HG03135 (cell line): ENCODE results near the gene SEC24D.

Experiments used
- ATAC-seq: cut with Tn5 transposase; IDR thresholded peaks from one replicate; pipeline ENCODE4 v1.9.1; 2021; ENCODE audit warnings: mild to moderate bottlenecking, moderate library complexity; ENCODE audit not compliant: unreplicated experiment

Gene SEC24D

DNA sequence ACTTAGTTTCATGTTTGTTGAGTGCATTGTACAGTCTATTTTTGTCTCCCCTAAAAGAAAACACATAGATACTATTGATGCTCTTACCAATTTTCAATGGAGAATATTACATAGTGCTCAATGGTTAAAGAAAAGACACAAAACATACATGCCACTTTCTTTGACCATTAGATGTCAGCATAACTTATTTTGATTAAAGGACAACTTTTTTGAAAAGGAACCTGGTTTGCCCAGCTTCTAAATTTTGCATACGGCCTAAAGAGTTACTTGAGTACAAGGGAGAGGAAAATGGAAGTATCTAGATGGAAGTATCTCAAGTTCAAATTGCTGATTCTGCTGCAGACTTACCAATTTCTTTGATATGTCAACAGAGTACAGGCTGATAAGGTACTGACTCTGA lies 82.2 kb downstream of the SEC24D start:
- ATAC-seq: no peak

DNA sequence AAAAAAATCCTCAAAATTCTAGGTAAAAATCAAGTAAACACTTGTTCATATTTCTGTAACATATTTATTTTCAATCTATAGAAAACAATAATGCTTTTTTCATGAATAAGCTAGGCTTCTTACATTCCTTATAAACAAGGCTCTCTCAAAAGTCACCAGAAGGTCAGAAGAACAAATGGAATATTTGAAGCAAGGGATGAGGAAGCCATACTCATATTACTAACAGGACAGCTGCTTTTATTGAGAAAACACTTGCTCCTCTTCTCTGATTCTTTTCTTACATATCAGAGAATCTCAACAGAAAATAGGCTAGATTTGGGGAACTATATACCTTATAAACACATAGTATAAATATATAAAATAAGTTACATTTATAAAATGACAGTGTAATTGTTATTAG lies 82.8 kb downstream of the SEC24D start:
- no peak for ATAC-seq

GRCh38 chr4:118752551-118752950 lies 83.4 kb downstream of the SEC24D start:
- ATAC-seq: no peak

- no peak for ATAC-seq
Measured at GRCh38 chr4:118751629-118752323, 84.2 kb downstream of the SEC24D start.

DNA sequence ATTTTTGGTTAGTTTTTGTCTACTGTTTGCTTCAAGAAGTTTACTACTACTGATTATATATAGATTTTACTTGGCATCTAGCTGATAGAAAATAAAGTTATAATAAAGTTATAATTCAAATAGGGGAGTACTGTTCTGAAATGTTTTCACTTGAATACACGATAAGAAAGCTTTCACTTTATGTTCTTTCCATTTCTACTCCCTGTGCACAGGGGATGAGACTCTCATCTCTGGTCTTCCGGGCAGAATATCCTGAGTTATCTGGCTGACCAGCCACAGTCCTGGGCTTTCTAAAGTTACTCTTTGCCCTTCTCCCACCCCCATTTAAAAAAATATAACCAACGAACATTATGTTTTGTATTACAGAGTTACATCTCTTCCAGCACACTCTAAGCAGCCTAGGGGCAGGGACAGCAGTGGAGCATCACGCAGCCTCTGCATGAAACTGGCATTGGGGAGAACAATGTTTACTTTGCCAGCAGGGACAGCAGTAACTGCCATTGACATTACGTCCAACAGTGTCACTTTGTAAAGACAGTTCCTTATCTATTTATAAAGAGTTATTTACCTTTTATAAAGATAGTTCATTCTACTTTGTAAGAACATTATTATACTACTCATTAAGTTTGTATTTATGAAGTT lies 86.5 kb downstream of the SEC24D start:
- ATAC-seq: no peak

DNA sequence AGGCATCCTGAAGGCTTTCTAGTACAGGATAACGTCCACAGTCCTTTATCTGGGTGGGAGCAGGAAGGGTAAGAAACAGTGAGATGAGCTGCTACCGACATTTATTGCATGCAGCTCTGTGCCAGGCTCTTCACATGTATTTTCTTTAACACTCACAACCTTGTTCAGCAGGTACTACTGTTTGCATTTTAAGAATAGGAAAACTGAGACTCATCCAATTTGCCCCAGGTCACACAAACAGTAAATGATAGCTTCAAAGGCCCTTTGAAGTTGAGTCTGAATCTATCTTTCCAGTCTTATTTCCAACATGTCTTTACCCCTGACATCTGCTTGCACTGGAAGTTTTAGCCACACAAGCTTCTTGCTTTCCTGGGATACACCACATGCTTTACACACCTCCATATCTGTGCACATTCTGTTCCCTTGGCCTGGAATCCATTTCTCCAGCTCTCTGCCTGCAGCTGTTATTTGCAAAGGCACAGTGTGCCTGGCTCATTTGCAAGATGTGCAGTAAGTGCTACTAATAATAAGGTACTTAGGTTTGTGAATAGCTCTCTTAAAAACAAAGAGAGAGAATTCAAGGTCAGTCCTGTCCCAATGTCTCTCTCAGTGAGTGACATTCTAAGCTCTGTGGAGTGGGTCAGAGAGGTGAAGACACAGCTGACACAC lies 89.5 kb downstream of the SEC24D start:
- ATAC-seq: no peak

GRCh38 chr4:118745357-118745756 lies 90.6 kb downstream of the SEC24D start:
- no peak for ATAC-seq

- no peak for ATAC-seq
Measured at GRCh38 chr4:118743867-118744266, 92.1 kb downstream of the SEC24D start.

- ATAC-seq: no peak
Measured at GRCh38 chr4:118742050-118742449, 93.9 kb downstream of the SEC24D start.

DNA sequence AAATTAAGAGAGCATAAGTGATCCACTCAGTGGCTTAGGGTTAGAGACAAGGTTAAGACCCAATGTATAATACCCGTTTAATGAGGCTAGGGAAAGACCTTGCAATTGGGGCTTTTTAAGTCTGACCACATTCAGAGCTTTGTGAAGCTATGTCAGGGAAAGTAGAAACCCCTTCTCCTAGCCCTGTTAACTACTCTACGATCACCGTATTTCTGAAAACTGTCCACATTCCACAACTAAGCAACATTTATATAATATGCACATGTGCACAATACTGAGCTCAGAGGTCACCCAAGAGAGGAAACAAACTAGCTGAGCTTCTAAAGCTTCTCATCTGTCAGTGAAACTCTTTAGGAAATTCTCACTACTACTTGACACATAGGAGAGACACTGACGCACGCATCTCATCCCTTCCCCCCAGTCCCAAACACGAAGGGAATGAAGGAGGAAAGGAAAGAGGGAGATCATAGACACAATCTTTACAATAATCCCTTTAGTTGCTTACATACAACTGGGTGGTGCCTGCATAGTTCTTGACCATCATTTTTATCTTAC lies 94.5 kb downstream of the SEC24D start:
- ATAC-seq: no peak

GRCh38 chr4:118740869-118741268 lies 95.1 kb downstream of the SEC24D start:
- ATAC-seq: no peak

DNA sequence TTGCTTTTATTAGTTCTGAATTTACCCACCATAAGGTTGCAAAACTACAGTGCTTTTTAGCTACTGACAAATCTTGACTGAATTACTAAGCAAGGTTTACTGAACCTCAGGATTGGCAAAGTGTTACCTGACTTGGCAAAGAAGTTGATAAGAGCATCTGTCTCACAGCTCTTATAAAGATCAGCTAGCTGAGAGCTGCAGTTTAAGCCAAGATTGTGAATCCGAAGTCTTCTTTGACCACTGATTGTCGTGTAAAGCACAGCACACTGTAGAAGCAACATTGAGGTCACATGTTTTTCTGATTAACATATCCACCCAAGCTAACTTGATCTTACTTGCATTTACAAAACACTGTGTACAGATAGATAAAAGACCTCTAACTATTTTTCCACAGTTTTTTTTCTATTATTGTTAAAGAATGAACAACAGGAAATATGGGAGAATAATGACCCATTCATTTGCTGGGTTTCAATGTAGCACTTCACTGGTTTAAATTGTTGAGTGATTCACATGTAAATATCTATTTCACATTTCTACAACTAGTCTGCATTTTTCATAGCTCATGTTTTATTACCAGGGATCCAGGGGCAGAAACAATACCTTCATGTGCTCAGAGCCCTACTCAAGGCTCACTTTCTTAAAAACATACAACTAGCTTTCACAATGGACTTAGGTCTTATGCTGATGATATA lies 96.8 kb downstream of the SEC24D start:
- no peak for ATAC-seq

- no peak for ATAC-seq
Measured at GRCh38 chr4:118738090-118738489, 97.8 kb downstream of the SEC24D start.

- ATAC-seq: no peak
Measured at GRCh38 chr4:118736900-118737299, 99.0 kb downstream of the SEC24D start.

DNA sequence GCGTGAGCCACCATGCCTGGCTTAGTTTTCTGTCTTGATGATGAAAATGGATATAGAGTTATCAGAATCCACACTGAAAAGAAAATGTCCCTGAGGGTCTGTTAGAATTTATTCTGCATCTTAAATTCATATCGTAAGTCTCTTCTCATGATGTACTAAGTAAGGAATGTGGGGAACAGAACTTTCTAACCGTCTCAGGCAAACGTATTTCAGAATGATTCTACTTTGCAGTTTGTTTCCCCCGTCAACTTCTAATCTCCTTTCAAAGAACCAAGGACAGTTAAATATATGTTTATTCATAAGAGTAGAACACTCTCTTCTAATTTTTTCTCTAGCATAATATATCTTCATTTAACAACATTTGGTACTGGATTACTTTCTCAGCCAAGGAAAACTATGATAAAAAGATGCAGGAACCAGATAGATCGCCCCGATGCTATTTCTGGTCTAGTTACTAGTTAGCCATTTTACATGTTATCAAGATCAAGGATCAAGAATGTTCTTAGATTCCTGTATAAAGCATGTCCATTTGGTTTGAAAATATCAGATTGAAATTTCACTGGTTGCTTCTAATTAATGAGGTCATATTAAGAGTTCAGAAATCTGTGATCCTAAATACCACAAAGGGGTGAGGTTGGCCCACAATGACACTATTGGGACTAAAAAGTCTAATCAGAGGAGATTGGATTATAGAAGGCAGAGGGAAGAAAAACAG lies 101.3 kb downstream of the SEC24D start:
- ATAC-seq: no peak

DNA sequence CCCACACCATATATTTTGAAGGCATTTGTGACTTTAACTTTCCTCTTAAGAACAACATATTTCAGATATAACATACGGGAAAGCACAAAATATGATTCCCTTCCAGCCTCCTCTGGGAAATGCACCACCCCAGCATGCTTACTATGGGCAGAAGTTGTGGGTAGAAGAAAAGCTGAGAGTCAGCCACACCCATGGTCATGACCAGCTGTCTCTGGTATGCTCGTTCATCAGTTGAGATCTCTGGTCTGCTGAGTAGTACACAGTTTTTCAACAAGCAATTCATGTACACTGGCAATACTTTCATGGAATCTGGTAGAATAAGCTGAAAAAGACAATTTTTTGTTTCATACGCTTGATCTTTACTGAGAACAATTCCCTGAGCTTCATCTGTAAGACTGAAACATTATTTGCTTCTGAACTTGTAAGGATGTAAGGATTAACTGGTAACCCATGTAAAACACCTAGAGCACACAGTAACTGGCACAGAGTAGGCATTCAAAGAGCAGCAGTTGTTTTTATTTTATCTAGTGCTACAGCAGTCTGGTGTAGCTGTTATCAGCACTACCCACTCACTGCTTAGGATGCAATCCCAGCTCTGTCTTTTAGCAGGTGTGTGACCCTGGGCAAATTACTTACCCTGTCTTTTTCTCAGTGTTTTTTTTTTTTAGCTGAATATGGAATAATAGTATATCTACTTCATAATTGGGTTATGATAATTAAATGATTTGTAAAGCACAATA lies 103.2 kb downstream of the SEC24D start:
- no peak for ATAC-seq

DNA sequence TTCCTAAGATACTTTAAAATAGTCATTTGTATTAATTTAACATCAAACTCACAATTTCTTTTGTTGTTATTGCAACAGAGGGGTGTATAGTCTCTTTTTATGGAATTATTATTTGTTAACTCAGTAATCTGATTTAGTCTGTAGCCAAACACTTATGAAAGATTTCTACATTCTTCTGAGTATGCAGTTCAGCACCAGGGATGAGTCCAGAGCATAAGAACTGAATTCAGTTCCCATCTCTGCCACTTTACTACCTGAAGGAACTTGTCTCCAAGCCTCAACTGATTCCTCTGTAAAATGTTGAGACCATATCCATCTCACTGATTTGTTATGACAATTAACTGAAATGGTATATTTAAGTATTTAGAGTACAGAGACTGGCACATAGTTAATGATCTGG lies 105.2 kb downstream of the SEC24D start:
- no peak for ATAC-seq

DNA sequence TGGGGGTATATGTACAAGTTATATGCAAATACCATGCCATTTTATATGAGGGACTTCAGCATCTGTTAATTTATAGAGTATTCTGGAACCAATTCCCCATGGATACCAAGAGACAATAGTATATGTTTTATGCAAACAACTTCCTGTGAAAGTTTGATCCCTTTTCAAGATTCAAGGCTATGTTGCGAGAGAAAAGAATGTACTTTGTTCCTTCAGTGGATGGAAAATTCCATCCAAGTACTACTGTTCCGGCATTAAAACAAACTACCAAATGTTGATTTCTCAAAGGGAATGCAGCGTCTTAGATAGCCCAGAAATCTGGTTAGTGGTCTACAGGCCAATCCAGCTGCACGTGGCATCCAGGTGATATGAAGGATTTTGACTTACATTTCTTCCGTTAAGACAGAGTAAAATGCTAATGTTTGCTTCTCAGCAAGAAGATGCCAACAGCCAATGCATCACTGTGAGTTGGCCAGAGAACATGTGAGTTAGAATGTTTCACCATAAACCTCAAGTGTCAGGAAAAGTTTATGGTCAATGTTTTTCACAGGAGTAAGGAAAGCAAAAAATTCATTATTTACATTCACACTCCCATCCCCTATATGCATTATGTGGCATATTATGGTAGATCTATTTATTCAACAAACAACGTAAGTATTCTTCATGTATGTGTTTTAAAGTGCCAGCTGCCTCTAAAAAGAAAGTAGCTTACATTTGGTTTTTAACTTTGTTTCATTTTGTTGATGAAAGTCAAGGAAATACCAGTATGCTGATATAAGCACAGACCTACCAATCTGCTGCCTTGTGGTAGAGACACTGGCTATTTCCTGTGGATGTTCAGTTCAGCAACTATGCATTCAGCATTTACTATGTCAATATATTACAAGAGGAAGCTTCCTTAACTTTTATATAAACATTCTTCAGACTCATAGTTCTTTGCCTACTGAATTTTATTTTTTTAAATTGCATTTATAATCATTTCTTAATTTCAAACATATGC lies 106.3 kb downstream of the SEC24D start:
- no peak for ATAC-seq

DNA sequence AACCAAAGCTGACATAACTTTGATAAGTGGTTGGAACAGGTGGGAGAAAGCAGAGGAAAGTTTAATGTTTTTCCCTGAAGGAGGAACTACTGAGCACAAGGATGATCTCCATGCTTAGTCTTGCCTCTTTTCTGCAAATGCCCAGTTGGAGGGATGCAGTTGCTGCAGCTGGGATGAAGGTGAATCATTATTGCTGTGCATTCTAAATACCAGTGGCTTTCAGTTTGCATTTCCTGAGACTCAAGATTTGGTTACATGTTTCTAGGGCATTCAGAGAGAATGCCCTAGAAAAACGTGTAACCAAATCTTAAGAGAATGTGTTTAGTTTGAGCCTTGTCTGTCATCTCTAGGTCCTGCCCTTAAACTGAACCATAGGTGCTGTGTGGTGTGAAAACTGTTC lies 108.6 kb downstream of the SEC24D start:
- ATAC-seq: no peak
